Mesenchymal stem cell (in vitro differentiated cells and primary cell): ENCODE data around the gene FXYD6.

Experiments
- DNase-seq: peaks from one replicate; pipeline ENCODE4 v3.0.0-alpha.2; 2013
- H2AFZ ChIP-seq: one replicate; pipeline ENCODE4 v1.6.1; 2013; ENCODE audit warnings: low read depth, mild to moderate bottlenecking, control low read depth, inconsistent platforms, low read length, moderate library complexity
- H2AK5ac ChIP-seq: 2 replicates; pipeline ENCODE4 v1.6.1; 2013; ENCODE audit warnings: low read length, moderate library complexity, mild to moderate bottlenecking, inconsistent platforms; ENCODE audit not compliant: severe bottlenecking
- H2BK120ac ChIP-seq: one replicate; pipeline ENCODE4 v1.6.1; 2013; ENCODE audit warnings: low read depth, mild to moderate bottlenecking, inconsistent platforms, low read length, moderate library complexity
- H2BK12ac ChIP-seq, 2 experiments: one replicate each; pipeline ENCODE4 v1.6.1; 2013; ENCODE audit warnings: inconsistent platforms in 2 of 2, low read length in 2 of 2, mild to moderate bottlenecking in 2 of 2, moderate library complexity in 2 of 2, control low read depth in 1 of 2
- H2BK15ac ChIP-seq: one replicate; pipeline ENCODE4 v1.6.1; 2013; ENCODE audit warnings: mild to moderate bottlenecking, low read depth, inconsistent platforms; ENCODE audit not compliant: poor library complexity, severe bottlenecking
- H2BK5ac ChIP-seq: 2 replicates; pipeline ENCODE4 v1.6.1; 2013; ENCODE audit warnings: low read depth, mild to moderate bottlenecking, low read length, control low read depth, inconsistent platforms; ENCODE audit not compliant: poor library complexity, severe bottlenecking
- H3K14ac ChIP-seq, 2 experiments: one replicate each; pipeline ENCODE4 v1.6.1; 2013; ENCODE audit warnings: inconsistent platforms in 2 of 2, low read length in 2 of 2, control low read depth in 1 of 2, mild to moderate bottlenecking in 1 of 2, moderate library complexity in 1 of 2
- H3K18ac ChIP-seq, 2 experiments: one replicate each; pipeline ENCODE4 v1.6.1; 2013; ENCODE audit warnings: inconsistent platforms in 2 of 2, low read length in 2 of 2, control low read depth in 1 of 2, low read depth in 1 of 2, mild to moderate bottlenecking in 1 of 2
- H3K23ac ChIP-seq, 2 experiments: one replicate each; pipeline ENCODE4 v1.6.1; 2013; ENCODE audit warnings: inconsistent platforms in 2 of 2, low read length in 2 of 2, mild to moderate bottlenecking in 2 of 2, moderate library complexity in 2 of 2, control low read depth in 1 of 2
- H3K27ac ChIP-seq: 2 replicates; pipeline ENCODE4 v1.5.1; 2013; ENCODE audit warnings: mild to moderate bottlenecking, moderate library complexity, low read length, control low read depth, inconsistent platforms; ENCODE audit not compliant: poor library complexity, severe bottlenecking
- H3K27me3 ChIP-seq, 2 experiments: 2 replicates each; pipeline versions ENCODE4 v1.6.1 to v1.7.0; 2013; ENCODE audit warnings: low read length in 2 of 2, mild to moderate bottlenecking in 2 of 2, moderate library complexity in 2 of 2, control low read depth in 1 of 2, inconsistent platforms in 1 of 2; ENCODE audit not compliant: control insufficient read depth in 1 of 2, insufficient read depth in 1 of 2
- H3K36me3 ChIP-seq, 2 experiments: 2 replicates each; pipeline versions ENCODE4 v1.6.1 to v1.7.0; 2013; ENCODE audit warnings: low read length in 2 of 2, control low read depth in 1 of 2, inconsistent platforms in 1 of 2, low read depth in 1 of 2, mild to moderate bottlenecking in 1 of 2; ENCODE audit not compliant: insufficient read depth in 2 of 2, control insufficient read depth in 1 of 2
- H3K4ac ChIP-seq, 2 experiments: one replicate each; pipeline ENCODE4 v1.6.1; 2013; ENCODE audit warnings: inconsistent platforms in 2 of 2, low read length in 2 of 2, mild to moderate bottlenecking in 2 of 2, moderate library complexity in 2 of 2, control low read depth in 1 of 2, low read depth in 1 of 2
- H3K4me1 ChIP-seq: 2 replicates; pipeline ENCODE4 v1.6.1; 2013; ENCODE audit warnings: low read depth, low read length, control low read depth; ENCODE audit not compliant: control insufficient read depth, insufficient read depth
- H3K4me2 ChIP-seq: 2 replicates; pipeline ENCODE4 v1.6.1; 2013; ENCODE audit warnings: low read length, mild to moderate bottlenecking, inconsistent platforms; ENCODE audit not compliant: poor library complexity, severe bottlenecking
- H3K4me3 ChIP-seq, 2 experiments: 2 replicates each; pipeline versions ENCODE4 v1.5.1 to v1.7.0; 2013; ENCODE audit warnings: low read length in 2 of 2, mild to moderate bottlenecking in 2 of 2, control low read depth in 1 of 2, low read depth in 1 of 2; ENCODE audit not compliant: insufficient read depth in 1 of 2
- H3K79me1 ChIP-seq: replicated peaks from 2 replicates; pipeline ENCODE4 v1.6.1; 2013; ENCODE audit warnings: mild to moderate bottlenecking, control low read depth, low read length, inconsistent platforms; ENCODE audit not compliant: poor library complexity, severe bottlenecking
- H3K9ac ChIP-seq: 2 replicates; pipeline ENCODE4 v1.7.0; 2013; ENCODE audit warnings: mild to moderate bottlenecking, low read length, moderate library complexity
- H3K9me3 ChIP-seq: 2 replicates; pipeline ENCODE4 v1.7.0; 2013; ENCODE audit warnings: mild to moderate bottlenecking, low read length; ENCODE audit not compliant: control insufficient read depth
- H4K8ac ChIP-seq: one replicate; pipeline ENCODE4 v1.6.1; 2013; ENCODE audit warnings: inconsistent platforms, mild to moderate bottlenecking, low read length, moderate library complexity
- H4K91ac ChIP-seq: one replicate; pipeline ENCODE4 v1.6.1; 2013; ENCODE audit warnings: mild to moderate bottlenecking, low read length, inconsistent platforms
- WGBS: methylation state at CpG from one replicate; pipeline ENCODE4 v1.1.7; 2013; ENCODE audit warnings: mixed read lengths; 5-methylcytosine and 5-hydroxymethylcytosine counted together

FXYD6 gene

GRCh38 chr11:117834068-117834810 lies 42.2 kb downstream of the FXYD6 start:
- Histone ChIP-seq H2BK120ac (no peak overlapping the region), H3K4ac (no peak overlapping the region), H3K4me2 (no peak overlapping the region), H2AFZ (no peak overlapping the region), H3K18ac (no peak overlapping the region), H4K91ac (no peak overlapping the region), H3K23ac (no peak overlapping the region), H2BK12ac (no peak overlapping the region), H3K36me3 (peaks cover 0 to 25% of the 10 kb centered on the region in 2 experiments), H3K79me1 (peaks cover 4% of the 10 kb centered on the region), H3K9ac (no peak overlapping the region), H3K14ac (no peak overlapping the region), H3K27ac (no peak overlapping the region), H3K9me3 (no peaks in the 10 kb centered on the region), H2BK5ac (no peak overlapping the region), H3K4me3 (no peak overlapping the region), H2BK15ac (no peak overlapping the region), H3K27me3 (peaks cover 0 to 85% of the 10 kb centered on the region in 2 experiments), H2AK5ac (peak overlapping the region; percentile 33), H4K8ac (no peak overlapping the region), H3K4me1 (peaks cover 35% of the 10 kb centered on the region)
- 92% methylated on average over 3 of the region's 6 CpGs for WGBS
- no peak for DNase-seq

- H3K9me3 ChIP-seq = no peaks in the 10 kb centered on the region
- peaks cover 0 to 77% of the 10 kb centered on the region in 2 experiments for H3K27me3 ChIP-seq
- H2BK120ac ChIP-seq = no peak overlapping the region
- H3K4me3 ChIP-seq = no peak overlapping the region
- no peak overlapping the region for H3K23ac ChIP-seq
- no peak overlapping the region for H2BK5ac ChIP-seq
- peak overlapping the region; percentile 11 for H4K91ac ChIP-seq
- no peak for DNase-seq
- no peak overlapping the region for H3K4me2 ChIP-seq
- no peak overlapping the region for H2BK12ac ChIP-seq
- H3K4me1 ChIP-seq = peaks cover 41% of the 10 kb centered on the region
- H2BK15ac ChIP-seq = no peak overlapping the region
- no peak overlapping the region for H3K14ac ChIP-seq
- peaks cover 0 to 22% of the 10 kb centered on the region in 2 experiments for H3K36me3 ChIP-seq
- H3K4ac ChIP-seq = no peak overlapping the region
- H3K79me1 ChIP-seq = peaks cover 4% of the 10 kb centered on the region
- no peak overlapping the region for H3K9ac ChIP-seq
- WGBS = 73% methylated on average over 7 of the region's 7 CpGs
- no peak overlapping the region for H4K8ac ChIP-seq
- H2AK5ac ChIP-seq = peak overlapping the region; percentile 85
- no peak overlapping the region for H3K18ac ChIP-seq
- no peak overlapping the region for H2AFZ ChIP-seq
- no peak overlapping the region for H3K27ac ChIP-seq
Observed at GRCh38 chr11:117833401-117833891, 43.0 kb downstream of the FXYD6 start.

GRCh38 chr11:117832511-117832910 lies 43.9 kb downstream of the FXYD6 start:
- H2BK15ac ChIP-seq = no peak overlapping the region
- H3K36me3 ChIP-seq = peaks cover 0 to 16% of the 10 kb centered on the region in 2 experiments
- H3K4me1 ChIP-seq = peaks cover 49% of the 10 kb centered on the region
- WGBS = 96% methylated on average over 8 of the region's 8 CpGs
- no peak overlapping the region for H3K14ac ChIP-seq
- H3K18ac ChIP-seq = no peak overlapping the region
- H3K9me3 ChIP-seq = no peaks in the 10 kb centered on the region
- H3K27ac ChIP-seq = no peak overlapping the region
- no peak for DNase-seq
- peaks cover 0 to 76% of the 10 kb centered on the region in 2 experiments for H3K27me3 ChIP-seq
- H3K4ac ChIP-seq = no peak overlapping the region
- H4K91ac ChIP-seq = no peak overlapping the region
- H2BK5ac ChIP-seq = no peak overlapping the region
- H2BK120ac ChIP-seq = no peak overlapping the region
- H3K4me2 ChIP-seq = no peak overlapping the region
- H3K79me1 ChIP-seq = peaks cover 4% of the 10 kb centered on the region
- H3K9ac ChIP-seq = no peak overlapping the region
- no peak overlapping the region for H4K8ac ChIP-seq
- H2BK12ac ChIP-seq = no peak overlapping the region
- no peak overlapping the region for H2AFZ ChIP-seq
- H3K4me3 ChIP-seq = no peak overlapping the region
- H2AK5ac ChIP-seq = peak overlapping the region; percentile 71
- H3K23ac ChIP-seq = no peak overlapping the region

- Histone ChIP-seq H2BK5ac (no peak overlapping the region), H3K18ac (no peak overlapping the region), H2BK15ac (no peak overlapping the region), H3K4me1 (peaks cover 49% of the 10 kb centered on the region), H3K4me2 (no peak overlapping the region), H3K4me3 (no peak overlapping the region), H3K23ac (no peak overlapping the region), H4K8ac (no peak overlapping the region), H3K9me3 (no peaks in the 10 kb centered on the region), H2AFZ (no peak overlapping the region), H4K91ac (no peak overlapping the region), H3K27me3 (peaks cover 0 to 74% of the 10 kb centered on the region in 2 experiments), H2AK5ac (peak overlapping the region; percentile 33), H3K14ac (no peak overlapping the region), H3K9ac (no peak overlapping the region), H3K27ac (no peak overlapping the region), H2BK12ac (no peak overlapping the region), H3K79me1 (peaks cover 4% of the 10 kb centered on the region), H2BK120ac (no peak overlapping the region), H3K36me3 (peaks cover 0 to 9% of the 10 kb centered on the region in 2 experiments), H3K4ac (no peak overlapping the region)
- WGBS = 83% methylated on average over 4 of the region's 7 CpGs
- no peak for DNase-seq
Observed at GRCh38 chr11:117831661-117832415, 44.6 kb downstream of the FXYD6 start.
